Thoracic aorta (tissue), 2 donors: Measurements from ENCODE around the gene ASCL4. TPM values are rescaled to one million over a fixed set of nuclear protein-coding genes. Genes with fewer than 3 reads are reported as not detected.

Experiments used
- ATAC-seq: fragments of 150-250 bp; one replicate; pipeline ENCODE4 v1.8.0; 2017; ENCODE audit warnings: low read depth; ENCODE audit not compliant: insufficient number of reproducible peaks, low FRiP score
- DNase-seq: peaks from one replicate; pipeline ENCODE4 v3.0.0-alpha.2; 2020; ENCODE audit warnings: low spot score
- H3K27ac ChIP-seq, 2 donors: fragments of 200-600 bp; sonication (generic); 1 replicate in 1 of 2; 2 replicates in 1 of 2; pipeline ENCODE4 v1.5.1; 2016; ENCODE audit warnings: mild to moderate bottlenecking in 2 of 2, moderate library complexity in 2 of 2
- H3K27me3 ChIP-seq: fragments of 200-600 bp; sonication (generic); replicated peaks from 2 replicates; pipeline ENCODE4 v1.6.0; 2016; ENCODE audit warnings: mild to moderate bottlenecking; ENCODE audit not compliant: insufficient read depth
- H3K36me3 ChIP-seq: fragments of 200-600 bp; sonication (generic); one replicate; pipeline ENCODE4 v1.5.1; 2016
- H3K4me1 ChIP-seq, 2 donors: fragments of 200-600 bp; sonication (generic); 1 replicate in 1 of 2; 2 replicates in 1 of 2; pipeline versions ENCODE4 v1.5.1 to v1.6.0; 2016; ENCODE audit warnings: low read depth in 2 of 2, mild to moderate bottlenecking in 1 of 2; ENCODE audit not compliant: control insufficient read depth in 1 of 2
- H3K4me3 ChIP-seq: fragments of 200-600 bp; sonication (generic); 2 replicates; pipeline ENCODE4 v1.5.1; 2016; ENCODE audit warnings: mild to moderate bottlenecking
- H3K9me3 ChIP-seq: fragments of 200-600 bp; sonication (generic); 2 replicates; pipeline ENCODE4 v1.5.1; 2016
- total RNA-seq, 2 donors: library from RNA; depleted of rRNA; stranded (reverse); fragments of >200 nt; gene quantifications; one replicate each; pipeline versions ENCODE4 v1.1.0 to v1.2.3, GENCODE V29; 2016
- TF ChIP-seq, protein P1 (sequence below): fragments of 200-600 bp; sonication (generic); IDR thresholded peaks from one replicate; pipeline ENCODE4 v1.5.1; 2019; ENCODE audit warnings: antibody characterized with exemption

The ASCL4 gene
- total RNA-seq, 2 donors from 2014 or later, result not detected

DNA sequence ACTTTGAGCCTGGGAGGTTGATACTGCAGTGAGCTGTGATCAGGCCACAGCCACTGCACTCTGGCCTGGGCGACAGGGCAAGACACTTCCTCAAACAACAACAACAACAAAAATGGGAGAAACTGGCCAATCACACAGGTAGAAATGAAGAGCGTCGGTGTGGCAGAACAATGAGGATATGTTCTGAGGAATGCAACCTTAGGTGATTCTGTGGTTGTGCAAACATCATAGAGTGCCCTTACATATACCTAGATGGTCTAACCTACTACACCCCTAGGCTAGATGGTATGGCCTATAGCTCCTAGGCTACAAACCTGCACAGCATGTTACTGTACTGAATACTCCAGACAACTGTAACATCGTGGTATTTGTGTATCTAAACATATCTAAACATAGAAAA lies 9.9 kb upstream of the ASCL4 start:
- Histone ChIP-seq H3K4me1 (peaks cover 5 to 12% of the 10 kb centered on the region in 2 donors), H3K27me3 (no peaks in the 10 kb centered on the region), H3K4me3 (no peak overlapping the region), H3K36me3 (no peaks in the 10 kb centered on the region), H3K27ac (no peak overlapping the region), H3K9me3 (no peaks in the 10 kb centered on the region)
- ATAC-seq (no peak), DNase-seq (no peak)
- TF ChIP-seq, protein P1, sequence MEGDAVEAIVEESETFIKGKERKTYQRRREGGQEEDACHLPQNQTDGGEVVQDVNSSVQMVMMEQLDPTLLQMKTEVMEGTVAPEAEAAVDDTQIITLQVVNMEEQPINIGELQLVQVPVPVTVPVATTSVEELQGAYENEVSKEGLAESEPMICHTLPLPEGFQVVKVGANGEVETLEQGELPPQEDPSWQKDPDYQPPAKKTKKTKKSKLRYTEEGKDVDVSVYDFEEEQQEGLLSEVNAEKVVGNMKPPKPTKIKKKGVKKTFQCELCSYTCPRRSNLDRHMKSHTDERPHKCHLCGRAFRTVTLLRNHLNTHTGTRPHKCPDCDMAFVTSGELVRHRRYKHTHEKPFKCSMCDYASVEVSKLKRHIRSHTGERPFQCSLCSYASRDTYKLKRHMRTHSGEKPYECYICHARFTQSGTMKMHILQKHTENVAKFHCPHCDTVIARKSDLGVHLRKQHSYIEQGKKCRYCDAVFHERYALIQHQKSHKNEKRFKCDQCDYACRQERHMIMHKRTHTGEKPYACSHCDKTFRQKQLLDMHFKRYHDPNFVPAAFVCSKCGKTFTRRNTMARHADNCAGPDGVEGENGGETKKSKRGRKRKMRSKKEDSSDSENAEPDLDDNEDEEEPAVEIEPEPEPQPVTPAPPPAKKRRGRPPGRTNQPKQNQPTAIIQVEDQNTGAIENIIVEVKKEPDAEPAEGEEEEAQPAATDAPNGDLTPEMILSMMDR, result no peak

DNA sequence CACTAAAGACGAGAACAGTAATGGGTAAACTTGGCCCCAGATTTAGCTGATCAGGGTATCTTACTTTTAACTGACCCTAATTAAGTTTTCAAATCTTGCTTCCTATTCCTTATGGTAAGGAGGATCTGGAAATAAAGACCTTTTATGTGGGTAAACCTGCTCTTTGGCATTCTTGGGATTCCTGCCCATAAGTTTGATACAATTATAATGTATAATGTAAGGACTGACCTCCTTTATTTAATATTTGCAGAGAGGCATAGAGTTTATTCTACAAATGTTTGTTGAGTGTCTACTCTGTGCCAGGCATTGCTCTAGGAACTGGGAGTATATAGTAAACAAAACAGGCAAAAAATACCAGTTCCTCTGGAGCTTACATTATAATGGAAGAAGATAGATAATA lies 9.2 kb upstream of the ASCL4 start:
- Histone ChIP-seq H3K4me1 (peaks cover 0 to 5% of the 10 kb centered on the region in 2 donors), H3K4me3 (no peak overlapping the region), H3K27me3 (no peaks in the 10 kb centered on the region), H3K27ac (no peak overlapping the region), H3K9me3 (no peaks in the 10 kb centered on the region), H3K36me3 (no peaks in the 10 kb centered on the region)
- TF ChIP-seq, protein P1, result no peak
- ATAC-seq, result no peak
- no peak for DNase-seq

DNA sequence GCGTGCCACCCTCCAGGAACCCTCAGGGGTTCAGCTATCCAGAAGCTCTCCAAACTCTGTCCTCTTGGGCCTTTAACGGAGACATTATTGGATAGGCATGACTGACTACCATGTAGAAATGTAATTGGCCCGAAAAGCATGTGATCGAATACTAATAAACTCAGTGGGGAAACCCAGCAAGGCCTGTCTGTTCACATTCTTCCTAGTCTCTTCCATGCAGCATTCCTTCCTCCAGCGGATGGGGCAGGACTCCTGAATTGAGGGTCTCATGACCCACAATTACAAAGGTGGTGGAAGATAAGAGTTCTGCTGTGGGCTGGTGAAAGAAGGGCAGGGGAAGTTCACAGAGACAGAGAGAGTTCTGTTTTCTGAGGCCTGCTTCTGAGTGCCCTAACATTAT lies 7.0 kb upstream of the ASCL4 start:
- TF ChIP-seq, protein P1, result no peak
- DNase-seq, result no peak
- H3K4me3 ChIP-seq, result no peak overlapping the region

DNA sequence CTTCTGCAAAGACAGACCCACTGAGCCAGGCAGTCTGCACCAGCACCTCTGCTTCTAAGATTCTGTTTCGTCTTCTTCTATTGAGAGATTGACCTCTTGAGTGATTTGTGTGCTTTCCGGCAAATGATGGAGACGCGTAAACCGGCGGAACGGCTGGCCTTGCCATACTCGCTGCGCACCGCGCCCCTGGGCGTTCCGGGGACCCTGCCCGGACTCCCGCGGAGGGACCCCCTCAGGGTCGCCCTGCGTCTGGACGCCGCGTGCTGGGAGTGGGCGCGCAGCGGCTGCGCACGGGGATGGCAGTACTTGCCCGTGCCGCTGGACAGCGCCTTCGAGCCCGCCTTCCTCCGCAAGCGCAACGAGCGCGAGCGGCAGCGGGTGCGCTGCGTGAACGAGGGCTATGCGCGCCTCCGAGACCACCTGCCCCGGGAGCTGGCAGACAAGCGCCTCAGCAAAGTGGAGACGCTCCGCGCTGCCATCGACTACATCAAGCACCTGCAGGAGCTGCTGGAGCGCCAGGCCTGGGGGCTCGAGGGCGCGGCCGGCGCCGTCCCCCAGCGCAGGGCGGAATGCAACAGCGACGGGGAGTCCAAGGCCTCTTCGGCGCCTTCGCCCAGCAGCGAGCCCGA lies 703 bp downstream of the ASCL4 start:
- H3K4me3 ChIP-seq, result peak overlapping the region; percentile 52
- ATAC-seq (no peak), DNase-seq (no peak)
- TF ChIP-seq, protein P1, result no peak
- H3K9me3 ChIP-seq, result no peaks in the 10 kb centered on the region
- H3K4me1 ChIP-seq, result no peaks in the 10 kb centered on the region
- H3K27me3 ChIP-seq, result no peaks in the 10 kb centered on the region
- no peak overlapping the region for H3K27ac ChIP-seq
- H3K36me3 ChIP-seq, result no peaks in the 10 kb centered on the region

More for the DNA sequence above, 7.0 kb upstream of the ASCL4 start:
- no peak for ATAC-seq
- Histone ChIP-seq H3K9me3 (no peaks in the 10 kb centered on the region), H3K27me3 (no peaks in the 10 kb centered on the region), H3K27ac (no peak overlapping the region), H3K4me1 (no peaks in the 10 kb centered on the region), H3K36me3 (no peaks in the 10 kb centered on the region)

DNA sequence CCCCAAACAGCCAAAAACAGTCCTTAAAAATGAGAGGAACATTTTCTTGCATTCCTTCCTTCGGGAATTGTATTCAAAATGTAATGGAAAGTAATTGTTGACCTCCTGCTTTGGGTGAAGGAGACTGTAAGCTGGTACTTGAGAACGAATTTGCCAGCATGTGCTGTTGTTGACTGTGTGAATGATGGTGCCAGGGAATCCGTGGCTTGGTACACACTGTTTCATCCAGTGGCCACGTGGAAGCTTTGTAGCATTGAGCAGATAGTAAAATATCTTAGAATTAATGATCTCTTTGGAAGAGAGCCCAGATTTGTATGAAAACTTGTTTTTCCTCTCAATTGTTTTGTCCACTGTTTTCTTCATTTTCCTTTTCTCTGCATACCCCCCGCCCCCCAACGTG lies 1.7 kb downstream of the ASCL4 start:
- H3K27me3 ChIP-seq, result no peaks in the 10 kb centered on the region
- ATAC-seq (no peak), DNase-seq (no peak)
- no peaks in the 10 kb centered on the region for H3K9me3 ChIP-seq
- H3K36me3 ChIP-seq, result no peaks in the 10 kb centered on the region
- TF ChIP-seq, protein P1, result no peak
- H3K4me3 ChIP-seq, result no peak overlapping the region
- H3K27ac ChIP-seq, result no peak overlapping the region
- H3K4me1 ChIP-seq, result no peaks in the 10 kb centered on the region
